Endothelial cell of umbilical vein (primary cell): ENCODE measurements around the gene MGAT5. TPM values are rescaled to one million over a fixed set of nuclear protein-coding genes. Genes with fewer than 3 reads are reported as not detected.

Experiments used
- BruUV-seq: library from RNA; stranded (reverse); fragments of 400-500 nt; replicated peaks from 2 replicates; lab custom pipeline; 2021; lab: Mats Ljungman, UMichigan
- CTCF ChIA-PET: fragments of 300-600, 350-600 bp; sonication (Branson Sonifier 250); formaldehyde crosslinking; loops from one replicate; lab custom pipeline; 2021; ENCODE audit warnings: antibody characterized with exemption, inconsistent platforms; lab: Charles Lee
- POLR2A ChIA-PET: fragments of 300-600, 350-600 bp; sonication (Branson Sonifier 250); formaldehyde crosslinking; loops from one replicate; lab custom pipeline; 2021; ENCODE audit warnings: antibody characterized with exemption, inconsistent platforms; lab: Charles Lee
- DNase-seq: peaks from one replicate; pipeline ENCODE4 v3.0.0-alpha.2; 2011; ENCODE audit warnings: low read depth, low spot score
- FAIRE-seq: peaks from 2 replicates; lab custom pipeline; 2011; peaks lifted over from hg19 to GRCh38; lab: Jason Lieb, UNC
- H2AFZ ChIP-seq: 2 replicates; pipeline ENCODE4 v1.6.0; 2012; ENCODE audit warnings: low read depth, low read length, control low read depth, inconsistent platforms
- H3K27ac ChIP-seq: 2 replicates; pipeline ENCODE4 v1.5.1; 2011; ENCODE audit warnings: low read depth, mild to moderate bottlenecking, control low read depth, low read length, moderate library complexity; ENCODE audit not compliant: insufficient read depth
- H3K27me3 ChIP-seq, 2 experiments: 2 replicates each; pipeline versions ENCODE4 v1.6.0 to v1.6.1; 2011; ENCODE audit warnings: low read length in 2 of 2, mixed read lengths in 1 of 2; ENCODE audit not compliant: control insufficient read depth in 2 of 2, insufficient read depth in 2 of 2
- H3K36me3 ChIP-seq, 2 experiments: 2 replicates in 1 of 2; 3 replicates in 1 of 2; pipeline ENCODE4 v1.5.1; 2011; ENCODE audit warnings: low read length in 2 of 2, mild to moderate bottlenecking in 1 of 2, moderate library complexity in 1 of 2; ENCODE audit not compliant: control insufficient read depth in 2 of 2, insufficient read depth in 2 of 2; ENCODE audit errors: extremely low read depth in 1 of 2
- H3K4me1 ChIP-seq: 3 replicates; pipeline ENCODE4 v1.5.1; 2011; ENCODE audit warnings: mild to moderate bottlenecking, low read length; ENCODE audit not compliant: control insufficient read depth, insufficient read depth; ENCODE audit errors: extremely low read depth
- H3K4me2 ChIP-seq: 2 replicates; pipeline ENCODE4 v1.6.1; 2011; ENCODE audit warnings: low read length, control low read depth, mixed read lengths; ENCODE audit not compliant: insufficient read depth
- H3K4me3 ChIP-seq, 3 experiments: fragments of 200-600 bp in 1 of 3; sonication (generic), shearing (Covaris generic) in 1 of 3; replicated peaks in 1 of 3; 2 replicates each; pipeline ENCODE4 v1.5.1; 2011 to 2016; ENCODE audit warnings: control low read depth in 3 of 3, low read length in 3 of 3, mild to moderate bottlenecking in 2 of 3, inconsistent platforms in 1 of 3, low read depth in 1 of 3, moderate library complexity in 1 of 3; ENCODE audit not compliant: insufficient read depth in 1 of 3
- H3K79me2 ChIP-seq: 2 replicates; pipeline ENCODE4 v1.6.0; 2012; ENCODE audit warnings: low read length, inconsistent platforms; ENCODE audit not compliant: control insufficient read depth, insufficient read depth
- H3K9ac ChIP-seq: replicated peaks from 2 replicates; pipeline ENCODE3; 2011; ENCODE audit warnings: low read length, control low read depth; ENCODE audit not compliant: insufficient read depth; ENCODE audit errors: extremely low read depth
- H3K9me1 ChIP-seq: replicated peaks from 3 replicates; pipeline ENCODE4 v1.6.0; 2011; ENCODE audit warnings: mild to moderate bottlenecking, low read length; ENCODE audit not compliant: control insufficient read depth, insufficient read depth; ENCODE audit errors: extremely low read depth
- H3K9me3 ChIP-seq: replicated peaks from 2 replicates; pipeline ENCODE4 v1.5.1; 2012; ENCODE audit warnings: low read length, inconsistent platforms; ENCODE audit not compliant: control insufficient read depth, insufficient read depth
- H4K20me1 ChIP-seq: replicated peaks from 2 replicates; pipeline ENCODE3; 2011; ENCODE audit warnings: mild to moderate bottlenecking, low read length; ENCODE audit not compliant: control insufficient read depth, insufficient read depth; ENCODE audit errors: extremely low read depth
- EZH2 ChIP-seq: IDR thresholded peaks from 2 replicates; pipeline ENCODE4 v1.6.1; 2012; ENCODE audit warnings: borderline replicate concordance, low read depth, mild to moderate bottlenecking, moderate library complexity, low read length, inconsistent platforms; ENCODE audit not compliant: severe bottlenecking
- FOS ChIP-seq: IDR thresholded peaks from 2 replicates; pipeline ENCODE4 v1.6.1; 2011; ENCODE audit warnings: mild to moderate bottlenecking, low read length, moderate library complexity, borderline replicate concordance; ENCODE audit not compliant: insufficient read depth
- GATA2 ChIP-seq: IDR thresholded peaks from 2 replicates; pipeline ENCODE4 v1.7.0; 2011; ENCODE audit warnings: low read depth, mild to moderate bottlenecking, moderate library complexity, mixed read lengths, low read length; ENCODE audit not compliant: insufficient read length, insufficient read depth
- JUN ChIP-seq: IDR thresholded peaks from 2 replicates; pipeline ENCODE4 v1.6.1; 2011; ENCODE audit warnings: borderline replicate concordance, low read depth; ENCODE audit not compliant: insufficient read length, insufficient read depth
- MAX ChIP-seq: IDR thresholded peaks from 2 replicates; pipeline ENCODE4 v1.6.1; 2011; ENCODE audit not compliant: insufficient read depth, insufficient read length
- MYC ChIP-seq: IDR thresholded peaks from one replicate; pipeline ENCODE4 v1.6.1; 2011; ENCODE audit warnings: mild to moderate bottlenecking, low read depth, low read length
- POLR2A ChIP-seq: IDR thresholded peaks from 2 replicates; pipeline ENCODE4 v1.6.1; 2012; ENCODE audit warnings: low read depth, mild to moderate bottlenecking, control low read depth, low read length
- POLR2AphosphoS5 ChIP-seq: IDR thresholded peaks from 2 replicates; pipeline ENCODE4 v1.6.1; 2012; ENCODE audit warnings: low read depth, mild to moderate bottlenecking, control low read depth, low read length, moderate library complexity; ENCODE audit not compliant: insufficient read depth
- dilution Hi-C: fragments of 300-500 bp; cut with MboI; formaldehyde crosslinking; loops from one replicate; pipeline ENCODE4 v1.15.0; 2019; ENCODE audit warnings: low sequenced_read_pairs; ENCODE audit not compliant: extremely low pct_ligation_motif_present
- intact Hi-C: fragments of 100-400 bp; cut with micrococcal nuclease; formaldehyde crosslinking; loops from one replicate; pipeline ENCODE4 v1.10.0; 2022
- polyA plus RNA-seq, 4 experiments: library from polyadenylated mRNA; depleted of rRNA in 3 of 4; stranded (reverse) in 3 of 4; unstranded in 1 of 4; fragments of >200 nt; gene quantifications; 2 replicates each; pipeline versions ENCODE4 v1.2.1 to v1.2.3, GENCODE V29; 2011 to 2012; ENCODE audit warnings: missing spikeins in 1 of 4
- total RNA-seq: library from RNA; stranded (reverse); gene quantifications from 2 replicates; pipeline ENCODE4 v1.2.3, GENCODE V29; 2021

Gene MGAT5
- total and polyA plus RNA-seq, 2 donors (not counting 3 experiments of a cell fraction or from before 2014, with no cell fraction given): 17.7 to 84.1 TPM

GRCh38 chr2:134295441-134295840, 41.6 kb downstream of the MGAT5 start:
- peak; percentile 34 for DNase-seq
- Histone ChIP-seq H3K36me3 (no peaks in the 10 kb centered on the region), H3K27ac (no peak overlapping the region), H3K9me3 (no peaks in the 10 kb centered on the region), H3K9me1 (no peaks in the 10 kb centered on the region), H3K9ac (no peak overlapping the region), H3K27me3 (no peaks in the 10 kb centered on the region), H4K20me1 (no peaks in the 10 kb centered on the region), H3K4me2 (peak overlapping the region; percentile 36), H3K4me1 (peaks cover 29% of the 10 kb centered on the region), H3K4me3 (no peak overlapping the region), H3K79me2 (no peaks in the 10 kb centered on the region), H2AFZ (peak overlapping the region; percentile 38)
- no TSS peak for BruUV-seq
- ChIA-PET CTCF (no interaction called here), POLR2A (no interaction called here)
- TF ChIP-seq MYC: no peak
- no peak for TF ChIP-seq EZH2
- no peak for TF ChIP-seq POLR2A
- TF ChIP-seq JUN: no peak
- TF ChIP-seq POLR2AphosphoS5: no peak
- TF ChIP-seq MAX: no peak
- no peak for TF ChIP-seq FOS
- dilution Hi-C loops (no loop called here), intact Hi-C loops (no loop called here)
- FAIRE-seq: no peak

GRCh38 chr2:134296301-134296700, 42.4 kb downstream of the MGAT5 start:
- POLR2A ChIA-PET: interaction anchor here (0.7 kb wide), 1 partner anchor 705 kb away, joined by 3 read pairs; no protein-coding TSS in a partner anchor
- peaks cover 34% of the 10 kb centered on the region for H3K4me1 ChIP-seq
- H3K4me3 ChIP-seq: no peak overlapping the region
- H3K9me1 ChIP-seq: no peaks in the 10 kb centered on the region
- intact Hi-C loops: no loop called here
- no peaks in the 10 kb centered on the region for H3K36me3 ChIP-seq
- dilution Hi-C loops: no loop called here
- TF ChIP-seq GATA2 (no peak), FOS (peak; percentile 12)
- H3K4me2 ChIP-seq: no peak overlapping the region
- CTCF ChIA-PET: interaction anchor here (1.1 kb wide), 1 partner anchor 51 kb away, joined by 5 read pairs; no protein-coding TSS in a partner anchor
- no peak for FAIRE-seq
- no peak overlapping the region for H3K9ac ChIP-seq
- H3K27me3 ChIP-seq: no peaks in the 10 kb centered on the region
- no peak overlapping the region for H2AFZ ChIP-seq
- no peak for DNase-seq
- no peaks in the 10 kb centered on the region for H3K79me2 ChIP-seq
- no peaks in the 10 kb centered on the region for H3K9me3 ChIP-seq
- H4K20me1 ChIP-seq: no peaks in the 10 kb centered on the region
- BruUV-seq: no TSS peak
- no peak overlapping the region for H3K27ac ChIP-seq
